GM18498 (cell line): ENCODE data around the gene SYNE3.

Source experiments
- ATAC-seq: cut with Tn5 transposase; IDR thresholded peaks from one replicate; pipeline ENCODE4 v1.9.1; 2021; ENCODE audit warnings: mild to moderate bottlenecking, moderate library complexity; ENCODE audit not compliant: unreplicated experiment

Gene SYNE3, protein sequence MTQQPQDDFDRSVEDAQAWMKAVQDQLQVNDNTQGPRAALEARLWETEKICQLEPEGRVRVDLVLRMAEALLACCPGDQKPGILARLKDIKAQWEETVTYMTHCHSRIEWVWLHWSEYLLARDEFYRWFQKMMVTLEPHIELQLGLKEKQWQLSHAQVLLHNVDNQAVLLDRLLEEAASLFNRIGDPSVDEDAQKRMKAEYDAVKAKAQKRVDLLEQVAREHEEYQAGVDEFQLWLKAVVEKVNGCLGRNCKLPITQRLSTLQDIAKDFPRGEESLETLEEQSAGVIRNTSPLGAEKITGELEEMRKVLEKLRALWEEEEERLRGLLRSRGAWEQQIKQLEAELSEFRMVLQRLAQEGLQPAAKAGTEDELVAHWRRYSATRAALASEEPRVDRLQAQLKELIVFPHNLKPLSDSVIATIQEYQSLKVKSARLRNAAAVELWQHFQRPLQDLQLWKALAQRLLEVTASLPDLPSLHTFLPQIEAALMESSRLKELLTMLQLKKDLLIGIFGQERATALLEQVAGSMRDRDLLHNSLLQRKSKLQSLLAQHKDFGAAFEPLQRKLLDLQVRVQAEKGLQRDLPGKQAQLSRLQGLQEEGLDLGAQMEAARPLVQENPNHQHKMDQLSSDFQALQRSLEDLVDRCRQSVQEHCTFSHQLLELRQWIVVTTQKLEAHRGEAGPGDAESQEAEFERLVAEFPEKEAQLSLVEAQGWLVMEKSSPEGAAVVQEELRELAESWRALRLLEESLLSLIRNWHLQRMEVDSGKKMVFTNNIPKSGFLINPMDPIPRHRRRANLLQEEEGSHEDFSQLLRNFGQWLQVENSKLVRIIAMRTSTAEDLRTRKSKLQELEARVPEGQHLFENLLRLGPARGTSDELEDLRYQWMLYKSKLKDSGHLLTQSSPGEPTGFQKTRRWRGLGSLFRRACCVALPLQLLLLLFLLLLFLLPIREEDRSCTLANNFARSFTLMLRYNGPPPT

DNA sequence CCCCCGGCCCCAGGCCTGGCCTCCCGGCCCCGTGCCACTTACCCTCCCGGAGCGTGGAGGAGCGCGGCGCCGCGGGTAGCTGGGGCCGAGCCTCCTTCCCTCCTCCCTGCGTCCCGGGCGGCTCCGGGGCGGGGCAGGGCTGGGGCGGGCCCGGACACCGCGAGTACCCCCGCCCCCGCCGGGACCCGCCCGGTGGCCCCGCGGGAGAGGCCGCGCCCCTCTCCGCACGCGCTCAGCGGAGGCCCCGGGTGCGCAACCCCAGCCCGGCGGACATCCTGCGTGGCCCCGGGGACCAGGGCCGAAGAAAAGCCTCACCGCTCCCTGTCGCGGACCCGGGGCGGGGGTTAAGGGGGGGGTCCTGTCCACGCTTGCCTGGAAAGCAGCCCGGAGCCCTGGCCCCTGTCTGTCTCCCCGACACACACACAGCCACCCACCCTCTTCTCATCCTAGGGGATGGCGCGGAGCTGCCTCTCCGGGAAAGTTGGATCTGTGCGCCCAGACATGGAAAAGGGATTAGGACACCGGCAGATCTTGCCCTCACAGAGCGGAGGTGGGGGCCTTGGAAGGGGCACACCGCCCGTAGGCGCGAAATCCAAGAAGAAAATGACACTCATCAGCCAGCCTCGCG is at the start of gene SYNE3:
SYNE3 (minus strand) TSS at position 97 of the 628 bp plus-strand sequence. CDS start 40,829 bp downstream, outside the sequence.
- ATAC-seq = peak; percentile 57

- no peak for ATAC-seq
Observed at GRCh38 chr14:95564060-95564459, 47.6 kb upstream of the SYNE3 start.

- no peak for ATAC-seq
Observed at GRCh38 chr14:95562892-95563685, 46.6 kb upstream of the SYNE3 start.

DNA sequence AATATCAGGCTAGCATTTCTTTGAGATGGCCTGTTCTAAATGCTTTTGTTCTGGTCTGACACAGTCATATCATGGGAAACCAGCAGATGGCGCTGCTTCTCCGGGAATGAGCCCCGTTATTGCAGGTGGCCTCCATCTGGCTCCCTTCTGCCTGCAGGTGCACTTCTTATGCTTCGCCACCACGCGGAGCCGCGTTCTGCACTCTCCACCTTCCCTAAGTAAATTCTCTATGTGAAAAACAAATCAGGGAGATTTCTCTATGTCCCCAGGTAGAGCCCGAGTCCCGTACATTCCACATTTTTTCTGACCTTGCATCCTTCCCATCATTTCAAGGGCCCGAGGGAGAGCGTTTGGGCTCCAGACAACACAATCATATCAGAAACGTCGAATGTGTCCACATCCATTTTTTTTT is 44.6 kb upstream of the SYNE3 start:
- ATAC-seq = peak; percentile 81

- no peak for ATAC-seq
Observed at GRCh38 chr14:95559203-95559602, 42.8 kb upstream of the SYNE3 start.

DNA sequence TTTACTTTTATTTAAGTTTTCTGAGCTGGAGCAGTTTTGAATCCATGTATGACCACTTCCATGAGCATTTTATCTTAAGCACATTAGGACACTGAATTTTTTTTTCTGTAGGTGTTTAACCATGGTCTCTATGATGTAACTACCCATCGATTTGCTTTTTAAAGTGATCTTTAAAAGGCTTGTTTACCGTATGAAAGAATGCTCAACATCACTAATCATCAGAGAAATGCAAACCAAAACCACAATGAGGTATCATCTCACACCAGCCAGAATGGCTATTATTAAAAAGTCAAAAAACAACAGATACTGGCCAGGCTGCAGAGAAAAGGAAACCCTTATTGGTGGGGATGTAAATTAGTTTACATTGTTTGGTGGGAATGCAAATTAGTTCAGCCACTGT is 41.4 kb upstream of the SYNE3 start:
- no peak for ATAC-seq

- no peak for ATAC-seq
Observed at GRCh38 chr14:95557291-95557690, 40.8 kb upstream of the SYNE3 start.

DNA sequence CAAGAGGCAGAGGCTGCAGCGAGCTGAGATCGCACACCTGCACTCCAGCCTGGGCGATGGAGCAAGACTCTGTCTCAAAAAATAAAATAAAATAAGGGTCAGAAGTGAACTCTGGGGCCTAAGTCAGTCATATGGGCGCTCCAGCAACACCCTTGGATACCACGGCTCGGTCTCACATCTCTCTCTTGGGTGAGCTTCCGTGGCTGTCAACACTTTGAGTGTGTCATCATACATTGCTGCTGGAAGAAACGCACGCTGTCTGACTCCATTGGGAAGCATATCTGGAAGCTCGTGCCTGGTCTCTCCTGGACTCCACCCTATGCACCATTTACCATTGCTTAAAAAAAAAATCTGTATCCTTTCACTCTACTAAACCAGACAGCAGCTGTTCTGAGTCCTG is 38.6 kb upstream of the SYNE3 start:
- ATAC-seq = no peak

DNA sequence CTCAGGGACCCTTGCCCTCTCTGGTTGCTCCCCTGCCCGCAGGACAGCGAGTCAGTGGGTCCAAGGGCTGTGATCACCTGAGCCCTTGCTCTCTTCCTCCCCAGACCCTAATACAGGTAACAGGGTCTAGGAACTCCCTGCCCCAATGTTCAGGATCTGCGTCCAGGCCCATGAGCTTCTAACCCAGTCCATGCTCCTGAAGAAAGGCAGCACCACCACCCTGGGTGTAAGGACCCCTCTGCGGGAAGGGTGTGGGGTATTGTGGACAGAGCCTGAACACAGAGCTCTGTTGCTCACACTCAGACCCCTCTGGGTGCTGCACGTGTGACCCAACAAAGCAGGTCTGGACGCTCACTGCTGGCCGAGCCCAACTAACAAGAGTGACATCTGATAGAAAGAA is 36.7 kb upstream of the SYNE3 start:
- no peak for ATAC-seq

GRCh38 chr14:95551435-95551834 is 35.0 kb upstream of the SYNE3 start:
- no peak for ATAC-seq

GRCh38 chr14:95549656-95550585 is 33.5 kb upstream of the SYNE3 start:
- ATAC-seq = no peak

DNA sequence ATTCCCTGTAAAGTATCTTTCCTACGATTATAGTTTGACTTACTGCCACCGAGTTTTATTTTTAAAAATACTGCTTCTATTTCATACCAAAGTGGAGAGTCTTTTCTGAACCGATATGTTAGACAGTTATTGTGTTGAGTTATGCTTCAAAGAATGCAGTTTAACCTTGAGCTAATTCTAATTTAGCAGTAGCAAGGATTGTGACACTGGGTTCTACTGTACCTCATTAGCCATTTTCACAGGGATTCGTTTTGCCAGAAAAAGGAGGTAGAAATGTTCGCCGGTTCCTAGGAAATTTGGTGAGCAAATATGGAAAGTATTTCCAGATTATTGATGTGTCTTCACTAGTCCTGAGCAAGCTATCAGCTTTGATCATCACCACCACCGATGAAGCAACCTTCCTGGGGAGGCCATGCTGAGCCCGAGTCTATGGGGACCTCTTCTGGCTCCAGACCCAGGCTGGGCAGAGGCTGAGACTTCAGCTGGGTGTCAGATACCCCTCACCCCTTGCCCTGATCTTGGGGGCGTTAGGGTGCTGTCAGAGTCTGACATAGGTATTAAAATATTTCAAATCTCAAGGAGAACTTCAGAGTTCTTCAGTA is 32.0 kb upstream of the SYNE3 start:
- ATAC-seq = no peak

- ATAC-seq = no peak
Observed at GRCh38 chr14:95547626-95548327, 31.3 kb upstream of the SYNE3 start.

GRCh38 chr14:95547272-95547625 is 30.8 kb upstream of the SYNE3 start:
- no peak for ATAC-seq

DNA sequence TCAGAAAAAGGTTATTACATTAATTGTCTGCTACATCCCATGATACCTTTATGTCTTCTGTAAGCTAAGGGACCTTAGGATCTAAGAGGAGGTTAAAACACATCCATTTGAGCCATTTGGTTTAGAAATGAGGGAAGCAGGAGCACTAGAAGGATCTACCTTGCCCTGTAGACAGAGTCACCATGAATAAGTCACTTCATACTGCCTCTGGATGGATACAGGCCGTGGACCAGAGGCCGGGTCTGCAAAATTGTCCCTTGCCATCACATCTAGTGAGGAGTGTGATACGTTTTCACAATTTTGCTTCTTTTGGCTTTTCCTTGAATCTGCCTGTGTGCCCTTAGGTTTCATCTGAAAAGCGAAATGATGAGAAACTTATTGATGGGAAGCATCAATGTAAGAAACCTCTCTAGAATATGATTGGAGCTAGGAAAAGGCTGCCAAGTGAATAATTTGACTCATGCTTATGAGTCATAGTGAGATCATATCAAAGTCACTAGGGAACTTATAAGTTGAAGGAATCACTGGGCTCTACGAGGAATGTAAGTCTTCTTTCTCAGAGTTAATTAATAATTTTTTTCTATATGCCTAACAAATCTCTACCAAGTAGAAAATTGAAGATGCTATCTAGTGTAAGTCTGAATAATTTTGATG is 29.2 kb upstream of the SYNE3 start:
- no peak for ATAC-seq

DNA sequence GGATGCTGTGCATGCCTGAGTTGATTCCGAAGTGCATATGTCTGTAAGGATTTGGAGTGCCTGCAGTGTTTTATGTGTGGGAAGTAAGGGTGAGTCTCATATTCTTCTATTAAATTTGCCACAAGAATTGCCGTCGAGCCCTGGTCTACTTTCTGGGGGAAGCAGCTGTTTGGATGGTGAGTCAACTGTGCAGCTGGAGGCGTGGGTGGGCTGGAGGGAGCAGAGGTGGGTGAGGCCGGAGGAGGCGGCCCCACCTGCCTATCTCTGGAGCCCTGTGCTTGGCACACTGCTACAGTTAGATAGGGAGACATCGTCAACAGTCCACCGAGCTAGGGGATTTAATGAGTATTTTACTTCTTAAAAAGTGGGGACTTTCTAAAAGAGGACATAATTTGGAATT is 28.1 kb upstream of the SYNE3 start:
- no peak for ATAC-seq

GRCh38 chr14:95543021-95543420 is 26.6 kb upstream of the SYNE3 start:
- ATAC-seq = no peak
